Endodermal cell (in vitro differentiated cells): ENCODE data around the gene INSIG1. TPM values are rescaled to one million over a fixed set of nuclear protein-coding genes. Genes with fewer than 3 reads are reported as not detected.

Experiments used
- DNase-seq: peaks from one replicate; pipeline ENCODE4 v3.0.0-alpha.2; 2017
- H3K27ac ChIP-seq: 2 replicates; pipeline ENCODE4 v1.5.1; 2013; ENCODE audit warnings: mild to moderate bottlenecking, low read depth, low read length, moderate library complexity
- H3K27me3 ChIP-seq: 2 replicates; pipeline ENCODE4 v1.6.1; 2013; ENCODE audit warnings: mild to moderate bottlenecking, low read length, moderate library complexity; ENCODE audit not compliant: insufficient read depth, control insufficient read depth, poor library complexity, severe bottlenecking
- H3K36me3 ChIP-seq: 2 replicates; pipeline ENCODE4 v1.7.0; 2013; ENCODE audit warnings: mild to moderate bottlenecking, low read length, moderate library complexity; ENCODE audit not compliant: control insufficient read depth, insufficient read depth
- H3K4me1 ChIP-seq: one replicate; pipeline ENCODE4 v1.7.0; 2013; ENCODE audit warnings: low read length; ENCODE audit not compliant: control insufficient read depth, insufficient read depth
- H3K4me3 ChIP-seq: 2 replicates; pipeline ENCODE4 v1.5.1; 2013; ENCODE audit warnings: mild to moderate bottlenecking, low read length, moderate library complexity
- H3K9ac ChIP-seq: 2 replicates; pipeline ENCODE4 v1.6.1; 2013; ENCODE audit warnings: mild to moderate bottlenecking, low read length, moderate library complexity; ENCODE audit not compliant: poor library complexity, severe bottlenecking; ENCODE audit errors: extremely low read depth
- H3K9me3 ChIP-seq: 2 replicates; pipeline ENCODE4 v1.6.1; 2013; ENCODE audit warnings: mild to moderate bottlenecking, low read length, moderate library complexity; ENCODE audit not compliant: control insufficient read depth
- H3K27ac Mint-ChIP-seq: 2 replicates; pipeline ENCODE4 v1.8.0; 2020; ENCODE audit warnings: mixed read lengths
- H3K27me3 Mint-ChIP-seq: 2 replicates; pipeline ENCODE4 v1.8.0; 2021; ENCODE audit warnings: mild to moderate bottlenecking, mixed read lengths; ENCODE audit not compliant: insufficient read depth
- H3K36me3 Mint-ChIP-seq: 2 replicates; pipeline ENCODE4 v1.8.0; 2020; ENCODE audit warnings: low read depth, mixed read lengths
- H3K4me1 Mint-ChIP-seq: 2 replicates; pipeline ENCODE4 v1.8.0; 2020; ENCODE audit warnings: mixed read lengths
- H3K4me3 Mint-ChIP-seq: 2 replicates; pipeline ENCODE4 v1.8.0; 2020; ENCODE audit warnings: mild to moderate bottlenecking, moderate library complexity, mixed read lengths
- H3K9me3 Mint-ChIP-seq: 2 replicates; pipeline ENCODE4 v1.8.0; 2020; ENCODE audit warnings: mild to moderate bottlenecking, mixed read lengths
- CTCF ChIP-seq: fragments of 200-600 bp; sonication (generic); conservative IDR thresholded peaks from 2 replicates; pipeline ENCODE4 v1.5.0; 2021; ENCODE audit warnings: antibody characterized with exemption, mild to moderate bottlenecking
- WGBS, 2 experiments: methylation state at CpG; one replicate each; pipeline versions ENCODE4 v1.1.5 to v1.1.7; 2013; ENCODE audit warnings: missing lambda C conversion rate in 2 of 2, mixed read lengths in 1 of 2; ENCODE audit not compliant: insufficient coverage in 1 of 2, insufficient read length in 1 of 2; 5-methylcytosine and 5-hydroxymethylcytosine counted together
- total RNA-seq, 2 donors: library from RNA; stranded (reverse); fragmentation: NEBNext Ultra II Directional in 1 of 2; extraction: Animal tissue kit (Norgen Biotek cat#: 25700) in 1 of 2; gene quantifications; 2 replicates in 1 of 2; 3 replicates in 1 of 2; pipeline ENCODE4 v1.2.1, GENCODE V29; 2021

Gene INSIG1
- total RNA-seq, 2 donors from 2014 or later: 27.2 to 36.9 TPM

GRCh38 chr7:155265144-155265543 lies 32.5 kb upstream of the INSIG1 start:
- Histone ChIP-seq H3K27ac (no peak overlapping the region), H3K9me3 (no peaks in the 10 kb centered on the region), H3K4me1 (no peaks in the 10 kb centered on the region), H3K27me3 (no peaks in the 10 kb centered on the region), H3K4me3 (no peak overlapping the region), H3K9ac (no peak overlapping the region), H3K36me3 (no peaks in the 10 kb centered on the region)
- Mint-ChIP-seq H3K4me1 (peaks cover 8% of the 10 kb centered on the region), H3K36me3 (no peaks in the 10 kb centered on the region), H3K27ac (no peak overlapping the region), H3K4me3 (no peak overlapping the region), H3K27me3 (no peaks in the 10 kb centered on the region), H3K9me3 (no peaks in the 10 kb centered on the region)
- no peak for TF ChIP-seq CTCF
- WGBS, 2 experiments: 97 to 100% methylated on average over 4 to 7 of the region's 7 CpGs
- DNase-seq: no peak

GRCh38 chr7:155265961-155266360 lies 31.7 kb upstream of the INSIG1 start:
- Mint-ChIP-seq H3K27ac (no peak overlapping the region), H3K4me1 (peaks cover 5% of the 10 kb centered on the region), H3K9me3 (no peaks in the 10 kb centered on the region), H3K36me3 (no peaks in the 10 kb centered on the region), H3K4me3 (no peak overlapping the region), H3K27me3 (no peaks in the 10 kb centered on the region)
- 87 to 93% methylated on average over 7 of the region's 7 CpGs for WGBS, 2 experiments
- no peak for DNase-seq
- Histone ChIP-seq H3K9ac (no peak overlapping the region), H3K4me3 (no peak overlapping the region), H3K9me3 (no peaks in the 10 kb centered on the region), H3K27ac (no peak overlapping the region), H3K36me3 (no peaks in the 10 kb centered on the region), H3K27me3 (no peaks in the 10 kb centered on the region), H3K4me1 (no peaks in the 10 kb centered on the region)
- no peak for TF ChIP-seq CTCF

- no peak for TF ChIP-seq CTCF
- no peaks in the 10 kb centered on the region for H3K27me3 ChIP-seq
- Mint-ChIP-seq H3K4me1 (peaks cover 5% of the 10 kb centered on the region), H3K27me3 (no peaks in the 10 kb centered on the region), H3K36me3 (no peaks in the 10 kb centered on the region), H3K9me3 (no peaks in the 10 kb centered on the region), H3K27ac (no peak overlapping the region), H3K4me3 (no peak overlapping the region)
- H3K36me3 ChIP-seq: no peaks in the 10 kb centered on the region
- no peak overlapping the region for H3K9ac ChIP-seq
- H3K4me3 ChIP-seq: no peak overlapping the region
- no peaks in the 10 kb centered on the region for H3K4me1 ChIP-seq
- no peaks in the 10 kb centered on the region for H3K9me3 ChIP-seq
- no peak for DNase-seq
- 92 to 93% methylated on average over 3 to 9 of the region's 9 CpGs for WGBS, 2 experiments
- no peak overlapping the region for H3K27ac ChIP-seq
These were observed 31.2 kb upstream of the INSIG1 start for GRCh38 chr7:155266440-155266839.
